Measurements from ENCODE around the gene WT1. TPM values are rescaled to one million over a fixed set of nuclear protein-coding genes. Genes with fewer than 3 reads are reported as not detected.
A peak's percentile ranks its signal among the peaks of the same experiment; 100 is the strongest.

WT1 gene
- total and polyA plus RNA-seq, 4 donors: 0.15 to 0.87 TPM; not detected in 2

DNA sequence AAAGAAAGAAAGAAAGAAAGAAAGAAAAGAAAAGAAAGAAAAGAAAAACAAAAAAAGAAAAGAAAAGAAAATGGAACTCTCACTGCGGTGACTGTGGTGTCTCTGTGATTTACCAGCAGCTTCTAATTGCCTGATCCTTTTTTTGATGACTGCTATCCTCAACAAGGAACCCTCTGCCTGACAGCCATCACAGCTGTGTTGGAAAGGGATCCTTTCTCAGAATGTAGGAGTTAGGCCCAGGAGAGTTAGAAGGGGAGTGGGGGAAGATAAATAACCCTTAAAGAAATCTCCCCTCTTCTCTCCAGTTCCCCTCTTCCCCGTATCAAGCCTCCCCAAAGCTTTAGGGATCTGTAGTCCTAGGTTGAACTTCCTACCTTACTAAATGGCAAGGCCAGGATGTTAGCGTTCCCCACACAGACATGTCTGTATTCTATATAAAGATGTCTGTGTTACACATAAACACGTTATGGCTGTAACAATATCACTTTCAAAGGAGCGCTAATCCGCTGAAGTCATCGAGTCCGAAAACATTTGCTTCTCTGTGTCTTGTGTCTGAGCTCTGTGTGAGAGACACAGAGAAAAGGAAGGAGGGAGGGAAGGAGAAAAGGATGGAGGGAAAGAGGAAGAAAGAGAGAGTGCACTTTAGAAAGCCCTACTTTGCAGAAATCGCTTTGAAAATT lies 26.8 kb upstream of the WT1 start:
- 66 to 68% methylated on average over 9 of the region's 9 CpGs for WGBS, 2 donors

GRCh38 chr11:32456864-32457263 lies 21.5 kb upstream of the WT1 start:
- Histone ChIP-seq H3K27me3 (ENCODE audit: control insufficient read depth in 1 of 2, insufficient read depth in 2 of 2, low read length in 1 of 2) (no peaks in the 10 kb centered on the region), H3K27ac (ENCODE audit: low read depth in 1 of 2, low read length in 2 of 2) (no peak overlapping the region), H3K36me3 (ENCODE audit: control insufficient read depth in 1 of 2, insufficient read depth in 2 of 2, low read length in 1 of 2) (no peaks in the 10 kb centered on the region), H3K4me1 (ENCODE audit: control insufficient read depth in 1 of 2, insufficient read depth in 2 of 2, low read length in 2 of 2) (no peaks in the 10 kb centered on the region), H3K9me3 (ENCODE audit: control insufficient read depth, low read length) (no peaks in the 10 kb centered on the region), H3K4me3 (ENCODE audit: low read length in 2 of 2) (no peak overlapping the region)
- DNase-seq (no peak), ATAC-seq (ENCODE audit: low FRiP score) (no peak)
- 88 to 97% methylated on average over 2 of the region's 2 CpGs for WGBS, 2 donors
- intact Hi-C loops (cut with DNase I): no loop called here

More for the DNA sequence above, 26.8 kb upstream of the WT1 start:
- H3K27ac ChIP-seq (ENCODE audit: low read depth in 1 of 2, low read length in 2 of 2): no peak overlapping the region
- no peaks in the 10 kb centered on the region for H3K9me3 ChIP-seq (ENCODE audit: control insufficient read depth, low read length)
- H3K4me1 ChIP-seq (ENCODE audit: control insufficient read depth in 1 of 2, insufficient read depth in 2 of 2, low read length in 2 of 2): no peaks in the 10 kb centered on the region
- intact Hi-C loops (cut with DNase I): no loop called here
- DNase-seq: no peak
- no peaks in the 10 kb centered on the region for H3K27me3 ChIP-seq (ENCODE audit: control insufficient read depth in 1 of 2, insufficient read depth in 2 of 2, low read length in 1 of 2)
- H3K4me3 ChIP-seq (ENCODE audit: low read length in 2 of 2): no peak overlapping the region
- no peaks in the 10 kb centered on the region for H3K36me3 ChIP-seq (ENCODE audit: control insufficient read depth in 1 of 2, insufficient read depth in 2 of 2, low read length in 1 of 2)
- no peak for ATAC-seq (ENCODE audit: low FRiP score)

DNA sequence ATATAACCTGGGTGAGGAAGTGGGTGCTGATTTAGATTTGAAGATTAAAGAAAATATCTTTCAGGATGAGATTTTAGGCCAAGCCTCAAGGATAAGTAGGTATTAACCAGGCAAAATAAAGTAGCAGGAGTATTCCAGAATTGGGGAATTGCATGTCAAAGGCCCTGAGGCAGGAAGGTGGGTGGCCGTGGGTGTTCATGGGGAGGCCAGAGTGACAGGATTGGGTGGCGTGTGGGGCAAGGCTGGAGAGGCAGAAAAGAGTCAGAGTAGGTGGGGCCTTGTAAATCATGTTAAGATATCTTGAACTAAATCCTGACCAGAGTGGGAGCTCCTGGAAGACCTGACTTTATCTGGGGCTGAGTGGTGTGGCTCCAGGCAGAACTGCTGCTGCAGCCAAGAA lies 19.7 kb upstream of the WT1 start:
- H3K9me3 ChIP-seq (ENCODE audit: control insufficient read depth, low read length): no peaks in the 10 kb centered on the region
- intact Hi-C loops (cut with DNase I): no loop called here
- DNase-seq: no peak
- H3K27me3 ChIP-seq (ENCODE audit: control insufficient read depth in 1 of 2, insufficient read depth in 2 of 2, low read length in 1 of 2): no peaks in the 10 kb centered on the region
- no peak for ATAC-seq (ENCODE audit: low FRiP score)
- H3K27ac ChIP-seq (ENCODE audit: low read depth in 1 of 2, low read length in 2 of 2): no peak overlapping the region
- H3K36me3 ChIP-seq (ENCODE audit: control insufficient read depth in 1 of 2, insufficient read depth in 2 of 2, low read length in 1 of 2): no peaks in the 10 kb centered on the region
- H3K4me3 ChIP-seq (ENCODE audit: low read length in 2 of 2): no peak overlapping the region
- WGBS, 2 donors: 65 to 74% methylated on average over 2 of the region's 2 CpGs
- no peaks in the 10 kb centered on the region for H3K4me1 ChIP-seq (ENCODE audit: control insufficient read depth in 1 of 2, insufficient read depth in 2 of 2, low read length in 2 of 2)

DNA sequence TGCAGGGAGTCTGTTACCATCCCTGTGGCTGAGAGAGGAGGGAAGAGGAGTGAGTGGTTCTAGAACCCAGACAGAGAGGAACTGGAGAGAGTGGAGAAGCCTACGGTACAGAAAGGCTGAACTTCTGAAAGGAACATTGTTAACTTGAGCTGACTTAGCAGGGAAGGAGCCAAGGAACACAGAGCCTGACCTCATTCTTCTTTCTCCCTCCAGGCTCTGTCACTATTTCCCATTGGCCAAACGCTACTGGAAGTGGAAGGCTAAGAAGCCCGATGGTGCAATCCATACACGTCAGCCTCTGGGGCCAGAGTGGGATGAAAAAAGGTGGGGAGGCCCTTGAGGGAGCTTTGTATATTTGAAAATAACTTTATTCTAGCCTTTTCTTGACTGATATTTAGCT lies 16.5 kb upstream of the WT1 start:
- H3K27me3 ChIP-seq (ENCODE audit: control insufficient read depth in 1 of 2, insufficient read depth in 2 of 2, low read length in 1 of 2): no peaks in the 10 kb centered on the region
- H3K4me3 ChIP-seq (ENCODE audit: low read length in 2 of 2): no peak overlapping the region
- intact Hi-C loops (cut with DNase I): no loop called here
- H3K9me3 ChIP-seq (ENCODE audit: control insufficient read depth, low read length): no peaks in the 10 kb centered on the region
- 6 to 13% methylated on average over 4 of the region's 4 CpGs for WGBS, 2 donors
- no peaks in the 10 kb centered on the region for H3K4me1 ChIP-seq (ENCODE audit: control insufficient read depth in 1 of 2, insufficient read depth in 2 of 2, low read length in 2 of 2)
- H3K27ac ChIP-seq (ENCODE audit: low read depth in 1 of 2, low read length in 2 of 2): no peak overlapping the region
- H3K36me3 ChIP-seq (ENCODE audit: control insufficient read depth in 1 of 2, insufficient read depth in 2 of 2, low read length in 1 of 2): no peaks in the 10 kb centered on the region
- DNase-seq: no peak
- peak; percentile 31 for ATAC-seq (ENCODE audit: low FRiP score)

DNA sequence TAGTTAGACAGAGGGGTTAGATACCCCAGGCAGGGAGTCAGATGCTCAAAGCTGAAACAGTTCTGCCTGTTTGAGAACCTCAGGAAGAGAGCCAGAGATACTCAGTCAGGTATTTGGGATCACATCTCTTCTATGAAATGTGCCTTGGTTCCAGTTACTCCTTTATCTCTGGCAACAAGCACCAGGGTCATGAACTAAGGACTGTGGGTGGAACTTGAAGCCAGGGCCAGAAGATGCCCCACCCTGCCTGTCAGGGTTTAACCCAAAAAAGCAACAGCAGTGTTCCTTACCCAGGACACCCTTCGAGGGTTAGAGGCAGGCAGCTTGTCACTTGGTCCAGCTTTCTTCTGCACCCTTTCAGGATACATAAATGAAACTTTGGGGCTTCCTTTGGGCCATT lies 15.0 kb upstream of the WT1 start:
- Histone ChIP-seq H3K9me3 (ENCODE audit: control insufficient read depth, low read length) (no peaks in the 10 kb centered on the region), H3K36me3 (ENCODE audit: control insufficient read depth in 1 of 2, insufficient read depth in 2 of 2, low read length in 1 of 2) (no peaks in the 10 kb centered on the region), H3K27me3 (ENCODE audit: control insufficient read depth in 1 of 2, insufficient read depth in 2 of 2, low read length in 1 of 2) (no peaks in the 10 kb centered on the region), H3K4me1 (ENCODE audit: control insufficient read depth in 1 of 2, insufficient read depth in 2 of 2, low read length in 2 of 2) (no peaks in the 10 kb centered on the region), H3K27ac (ENCODE audit: low read depth in 1 of 2, low read length in 2 of 2) (no peak overlapping the region), H3K4me3 (ENCODE audit: low read length in 2 of 2) (no peak overlapping the region)
- DNase-seq (no peak), ATAC-seq (ENCODE audit: low FRiP score) (no peak)
- intact Hi-C loops (cut with DNase I): no loop called here
- WGBS, 2 donors: 66 to 82% methylated on average over 1 of the region's 1 CpG

- Histone ChIP-seq H3K4me3 (ENCODE audit: low read length in 2 of 2) (no peak overlapping the region), H3K27me3 (ENCODE audit: control insufficient read depth in 1 of 2, insufficient read depth in 2 of 2, low read length in 1 of 2) (no peaks in the 10 kb centered on the region), H3K36me3 (ENCODE audit: control insufficient read depth in 1 of 2, insufficient read depth in 2 of 2, low read length in 1 of 2) (no peaks in the 10 kb centered on the region), H3K27ac (ENCODE audit: low read depth in 1 of 2, low read length in 2 of 2) (no peak overlapping the region), H3K4me1 (ENCODE audit: control insufficient read depth in 1 of 2, insufficient read depth in 2 of 2, low read length in 2 of 2) (no peaks in the 10 kb centered on the region), H3K9me3 (ENCODE audit: control insufficient read depth, low read length) (no peaks in the 10 kb centered on the region)
- no peak for ATAC-seq (ENCODE audit: low FRiP score)
- DNase-seq: no peak
- intact Hi-C loops (cut with DNase I): no loop called here
- 34 to 36% methylated on average over 3 of the region's 3 CpGs for WGBS, 2 donors
These were observed 12.9 kb upstream of the WT1 start for GRCh38 chr11:32448232-32448631.

- Histone ChIP-seq H3K4me1 (ENCODE audit: control insufficient read depth in 1 of 2, insufficient read depth in 2 of 2, low read length in 2 of 2) (no peaks in the 10 kb centered on the region), H3K4me3 (ENCODE audit: low read length in 2 of 2) (no peak overlapping the region), H3K9me3 (ENCODE audit: control insufficient read depth, low read length) (no peaks in the 10 kb centered on the region), H3K27ac (ENCODE audit: low read depth in 1 of 2, low read length in 2 of 2) (no peak overlapping the region), H3K27me3 (ENCODE audit: control insufficient read depth in 1 of 2, insufficient read depth in 2 of 2, low read length in 1 of 2) (no peaks in the 10 kb centered on the region), H3K36me3 (ENCODE audit: control insufficient read depth in 1 of 2, insufficient read depth in 2 of 2, low read length in 1 of 2) (no peaks in the 10 kb centered on the region)
- DNase-seq (no peak), ATAC-seq (ENCODE audit: low FRiP score) (no peak)
- WGBS, 2 donors: 66 to 71% methylated on average over 2 of the region's 2 CpGs
- intact Hi-C loops (cut with DNase I): no loop called here
These were observed 11.9 kb upstream of the WT1 start for GRCh38 chr11:32447252-32447651.

DNA sequence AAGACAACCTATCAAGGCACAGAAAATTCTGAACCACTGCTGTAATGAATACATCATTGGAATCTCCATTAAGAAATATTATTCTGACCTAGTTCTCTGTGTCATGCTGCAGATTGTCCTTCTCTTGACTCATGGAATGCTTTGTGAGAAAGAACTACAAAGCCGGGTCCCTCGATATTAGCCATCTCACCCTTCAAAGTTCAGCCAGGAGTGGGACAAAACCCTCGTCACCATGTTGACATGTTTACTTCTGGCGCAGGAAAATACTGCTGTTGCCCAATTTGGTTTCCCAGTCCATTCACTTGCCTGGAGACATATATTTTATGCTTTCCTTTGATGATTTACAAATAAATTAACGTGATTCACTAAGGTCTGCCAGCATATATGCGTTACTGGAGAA lies 10.9 kb upstream of the WT1 start:
- DNase-seq (no peak), ATAC-seq (ENCODE audit: low FRiP score) (no peak)
- H3K36me3 ChIP-seq (ENCODE audit: control insufficient read depth in 1 of 2, insufficient read depth in 2 of 2, low read length in 1 of 2): no peaks in the 10 kb centered on the region
- H3K27me3 ChIP-seq (ENCODE audit: control insufficient read depth in 1 of 2, insufficient read depth in 2 of 2, low read length in 1 of 2): no peaks in the 10 kb centered on the region
- intact Hi-C loops (cut with DNase I): no loop called here
- no peaks in the 10 kb centered on the region for H3K4me1 ChIP-seq (ENCODE audit: control insufficient read depth in 1 of 2, insufficient read depth in 2 of 2, low read length in 2 of 2)
- no peaks in the 10 kb centered on the region for H3K9me3 ChIP-seq (ENCODE audit: control insufficient read depth, low read length)
- H3K27ac ChIP-seq (ENCODE audit: low read depth in 1 of 2, low read length in 2 of 2): no peak overlapping the region
- no peak overlapping the region for H3K4me3 ChIP-seq (ENCODE audit: low read length in 2 of 2)
- 49 to 50% methylated on average over 6 of the region's 6 CpGs for WGBS, 2 donors

GRCh38 chr11:32444186-32444585 lies 8.8 kb upstream of the WT1 start:
- 82 to 88% methylated on average over 4 of the region's 4 CpGs for WGBS, 2 donors

More at GRCh38 chr11:32444186-32444585, 8.8 kb upstream of the WT1 start:
- intact Hi-C loops (cut with DNase I): no loop called here
- Histone ChIP-seq H3K36me3 (ENCODE audit: control insufficient read depth in 1 of 2, insufficient read depth in 2 of 2, low read length in 1 of 2) (no peaks in the 10 kb centered on the region), H3K9me3 (ENCODE audit: control insufficient read depth, low read length) (no peaks in the 10 kb centered on the region), H3K27me3 (ENCODE audit: control insufficient read depth in 1 of 2, insufficient read depth in 2 of 2, low read length in 1 of 2) (no peaks in the 10 kb centered on the region), H3K4me3 (ENCODE audit: low read length in 2 of 2) (no peak overlapping the region), H3K27ac (ENCODE audit: low read depth in 1 of 2, low read length in 2 of 2) (no peak overlapping the region), H3K4me1 (ENCODE audit: control insufficient read depth in 1 of 2, insufficient read depth in 2 of 2, low read length in 2 of 2) (no peaks in the 10 kb centered on the region)
- ATAC-seq (ENCODE audit: low FRiP score): no peak
- no peak for DNase-seq

All from aorta (tissue), 5 donors.